Mammary epithelial cell (primary cell): ENCODE data around the gene MUC2.

Experiments
- EZH2 ChIP-seq: IDR thresholded peaks from 2 replicates; pipeline ENCODE4 v1.6.1; 2012; ENCODE audit warnings: low read length, inconsistent platforms, borderline replicate concordance
- TF ChIP-seq, protein P1 (sequence below), 2 donors: IDR thresholded peaks in 1 of 2; conservative IDR thresholded peaks in 1 of 2; 2 replicates each; pipeline ENCODE4 v1.5.1; 2011 to 2012; ENCODE audit warnings: inconsistent platforms in 2 of 2, low read length in 2 of 2, mild to moderate bottlenecking in 2 of 2, control low read depth in 1 of 2, low read depth in 1 of 2; ENCODE audit not compliant: insufficient read depth in 1 of 2; ENCODE audit errors: extremely low read depth in 1 of 2

DNA sequence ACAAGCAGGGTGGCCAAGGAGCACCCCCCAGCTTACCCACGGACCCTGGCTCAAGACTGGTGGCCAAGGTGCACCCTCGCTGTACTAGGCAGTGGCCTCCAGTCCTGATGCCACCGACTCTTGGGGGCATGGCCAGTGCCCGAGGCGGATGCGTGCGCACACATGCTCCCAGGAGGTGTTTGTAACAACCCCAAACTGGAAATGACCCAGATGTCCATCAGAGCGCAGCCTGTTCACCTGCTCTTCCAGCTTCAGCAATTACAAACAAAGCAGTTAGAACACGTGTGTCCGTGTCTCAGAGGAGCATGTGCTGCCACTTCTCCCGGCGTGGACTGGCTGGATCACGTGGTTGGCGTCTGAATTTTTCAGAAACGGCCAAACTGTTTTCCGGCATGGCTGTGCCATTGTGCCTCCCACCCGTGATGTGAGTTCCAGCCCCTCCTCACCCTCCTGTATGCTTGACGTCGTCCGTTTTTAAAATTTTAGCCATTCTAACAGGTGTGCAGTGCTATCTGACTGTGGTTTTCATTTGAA, 31.0 kb upstream of the MUC2 start:
- TF ChIP-seq, protein P1, sequence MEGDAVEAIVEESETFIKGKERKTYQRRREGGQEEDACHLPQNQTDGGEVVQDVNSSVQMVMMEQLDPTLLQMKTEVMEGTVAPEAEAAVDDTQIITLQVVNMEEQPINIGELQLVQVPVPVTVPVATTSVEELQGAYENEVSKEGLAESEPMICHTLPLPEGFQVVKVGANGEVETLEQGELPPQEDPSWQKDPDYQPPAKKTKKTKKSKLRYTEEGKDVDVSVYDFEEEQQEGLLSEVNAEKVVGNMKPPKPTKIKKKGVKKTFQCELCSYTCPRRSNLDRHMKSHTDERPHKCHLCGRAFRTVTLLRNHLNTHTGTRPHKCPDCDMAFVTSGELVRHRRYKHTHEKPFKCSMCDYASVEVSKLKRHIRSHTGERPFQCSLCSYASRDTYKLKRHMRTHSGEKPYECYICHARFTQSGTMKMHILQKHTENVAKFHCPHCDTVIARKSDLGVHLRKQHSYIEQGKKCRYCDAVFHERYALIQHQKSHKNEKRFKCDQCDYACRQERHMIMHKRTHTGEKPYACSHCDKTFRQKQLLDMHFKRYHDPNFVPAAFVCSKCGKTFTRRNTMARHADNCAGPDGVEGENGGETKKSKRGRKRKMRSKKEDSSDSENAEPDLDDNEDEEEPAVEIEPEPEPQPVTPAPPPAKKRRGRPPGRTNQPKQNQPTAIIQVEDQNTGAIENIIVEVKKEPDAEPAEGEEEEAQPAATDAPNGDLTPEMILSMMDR (conservative IDR thresholded peaks at IDR 0.05 in 1 of 2, IDR thresholded peaks at IDR 0.05 in 1 of 2; ENCODE audit: extremely low read depth in 1 of 2, insufficient read depth in 1 of 2, low read depth in 1 of 2, low read length in 2 of 2) = no peak
- no peak for TF ChIP-seq EZH2
